SW480 (cell line): ENCODE measurements around the gene PRKCZ.
"Not testable (repeated sequence)": the region's sequence is repeated elsewhere in the genome, so short reads cannot be mapped to it uniquely, and the experiment has no call there.

Source experiments
- DNase-seq: peaks from one replicate; pipeline ENCODE4 v3.0.0-alpha.2; 2016; ENCODE audit warnings: low spot score

PRKCZ gene

GRCh38 chr1:2119886-2120285 lies 69.7 kb downstream of the PRKCZ start:
- no peak for DNase-seq

- no peak for DNase-seq
These were observed 71.0 kb downstream of the PRKCZ start for GRCh38 chr1:2121101-2121691.

DNA sequence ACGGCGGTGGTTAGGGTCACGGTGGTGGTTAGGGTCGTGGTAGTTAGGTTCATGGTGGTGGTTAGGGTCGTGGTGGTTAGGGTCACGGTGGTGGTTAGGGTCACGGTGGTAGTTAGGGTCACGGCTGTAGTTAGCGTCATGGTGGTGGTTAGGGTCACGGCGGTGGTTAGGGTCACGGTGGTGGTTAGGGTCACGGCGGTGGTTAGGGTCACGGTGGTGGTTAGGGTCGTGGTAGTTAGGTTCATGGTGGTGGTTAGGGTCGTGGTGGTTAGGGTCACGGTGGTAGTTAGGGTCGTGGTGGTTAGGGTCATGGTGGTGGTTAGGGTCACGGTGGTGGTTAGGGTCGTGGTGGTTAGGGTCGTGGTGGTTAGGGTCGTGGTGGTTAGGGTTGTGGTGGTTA lies 71.6 kb downstream of the PRKCZ start:
- not testable (repeated sequence) for DNase-seq

DNA sequence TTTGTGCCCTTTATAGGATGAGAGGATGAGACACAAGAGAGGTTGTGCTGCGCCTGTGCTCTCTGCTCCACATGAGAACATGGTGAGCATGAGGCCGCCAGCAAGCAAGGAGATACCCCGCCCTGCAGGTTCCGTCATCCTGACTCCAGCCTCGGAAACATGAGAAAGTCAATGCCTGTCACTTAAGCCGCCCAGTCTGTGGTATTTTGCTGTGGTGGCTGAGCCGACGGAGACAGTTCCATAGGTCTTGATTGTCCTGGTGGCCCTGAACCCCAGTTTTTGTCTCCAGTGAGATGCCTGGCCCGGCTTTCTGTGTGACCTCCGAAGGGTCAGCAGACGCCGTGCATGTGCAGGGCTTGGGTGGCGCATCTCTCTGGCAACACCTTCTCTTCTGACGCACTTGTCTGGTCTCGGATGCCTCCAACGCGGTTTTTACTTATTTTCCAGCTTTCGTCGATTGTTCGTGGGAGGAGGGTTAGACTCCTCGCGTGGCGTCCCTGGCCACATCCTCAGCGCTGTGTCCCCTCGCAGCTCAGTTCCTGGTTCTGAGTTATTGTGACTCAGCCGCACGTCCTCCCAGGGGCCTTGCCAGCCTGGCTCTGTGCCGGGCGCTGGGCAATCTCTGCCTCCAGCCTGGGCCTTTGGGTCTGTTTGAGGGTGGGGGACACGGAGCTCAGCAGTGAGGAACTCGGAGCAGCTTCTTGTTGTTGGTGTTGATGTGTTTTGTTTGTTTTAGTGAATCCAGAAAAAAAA lies 74.4 kb downstream of the PRKCZ start:
- DNase-seq, result no peak

GRCh38 chr1:2125350-2126211 lies 75.4 kb downstream of the PRKCZ start:
- DNase-seq, result no peak

GRCh38 chr1:2126331-2127186 lies 76.3 kb downstream of the PRKCZ start:
- no peak for DNase-seq

- DNase-seq, result no peak
These were observed 77.3 kb downstream of the PRKCZ start for GRCh38 chr1:2127187-2128145.

DNA sequence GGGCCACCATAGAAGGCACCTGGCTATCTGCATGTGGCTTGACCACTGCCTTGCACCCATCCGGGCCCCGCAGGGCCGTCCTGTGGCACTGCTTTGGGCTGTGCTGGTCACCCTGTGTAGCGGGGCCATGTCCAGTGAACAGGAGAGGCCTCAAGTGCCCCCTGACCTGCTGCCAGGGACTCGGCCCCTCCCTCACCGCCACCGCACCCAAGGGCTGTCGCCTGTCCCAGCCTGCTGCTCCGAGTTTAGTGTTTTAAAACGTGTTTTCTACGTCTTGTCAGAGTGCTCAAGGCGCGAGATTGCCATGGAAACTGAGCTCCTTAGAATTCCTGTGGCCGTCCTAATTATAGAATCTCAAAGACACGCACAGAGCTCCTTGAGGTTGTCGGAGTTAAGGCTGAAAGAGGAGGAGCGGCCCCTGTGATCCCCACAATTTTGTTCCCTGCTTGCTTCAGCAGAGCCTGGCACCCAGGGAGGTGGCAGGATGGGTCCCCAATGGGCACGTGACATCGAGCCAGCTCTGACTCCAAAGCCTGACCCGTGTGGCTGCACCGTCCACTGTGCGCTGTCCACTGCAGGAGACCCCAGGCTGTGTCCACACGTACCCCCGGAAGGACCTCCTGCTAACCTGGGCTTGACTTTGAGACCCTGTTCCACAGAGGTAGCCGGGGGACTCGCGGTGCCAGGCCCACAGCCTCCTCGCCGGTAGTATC lies 78.1 kb downstream of the PRKCZ start:
- DNase-seq, result no peak

DNA sequence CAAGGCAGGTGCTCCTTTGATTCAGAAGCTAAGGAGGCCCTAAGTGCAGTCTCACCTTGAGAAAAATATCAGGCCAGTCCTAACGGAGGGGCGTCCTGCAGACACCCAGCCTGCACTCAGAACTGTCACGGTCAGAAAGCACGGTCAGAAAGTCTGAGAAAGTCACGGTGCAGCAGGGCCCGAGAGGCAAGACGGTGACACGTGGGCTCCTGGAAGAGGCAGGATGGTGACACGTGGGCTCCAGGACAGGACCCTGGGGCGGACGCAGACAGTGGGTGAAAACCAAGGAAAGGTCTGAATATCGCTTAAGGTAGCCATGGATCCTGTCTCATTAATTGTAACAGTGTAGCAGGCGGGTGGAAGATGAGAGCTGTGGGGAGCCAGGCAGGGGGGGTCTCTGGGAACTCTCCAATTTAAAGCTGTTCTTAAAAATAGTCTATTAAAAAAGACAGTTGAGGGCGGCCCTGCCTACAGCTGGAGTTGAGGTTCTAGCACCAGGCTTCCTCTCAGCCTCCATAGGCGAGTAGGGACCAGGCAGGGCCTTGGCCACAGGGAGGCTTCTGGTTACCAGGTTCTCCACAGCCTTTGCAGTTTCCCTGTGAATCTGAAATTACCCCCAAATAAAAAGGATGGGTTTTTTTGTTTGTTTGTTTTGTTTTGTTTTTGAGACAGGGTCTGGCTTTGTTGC lies 79.2 kb downstream of the PRKCZ start:
- no peak for DNase-seq

GRCh38 chr1:2130156-2130555 lies 79.9 kb downstream of the PRKCZ start:
- no peak for DNase-seq

DNA sequence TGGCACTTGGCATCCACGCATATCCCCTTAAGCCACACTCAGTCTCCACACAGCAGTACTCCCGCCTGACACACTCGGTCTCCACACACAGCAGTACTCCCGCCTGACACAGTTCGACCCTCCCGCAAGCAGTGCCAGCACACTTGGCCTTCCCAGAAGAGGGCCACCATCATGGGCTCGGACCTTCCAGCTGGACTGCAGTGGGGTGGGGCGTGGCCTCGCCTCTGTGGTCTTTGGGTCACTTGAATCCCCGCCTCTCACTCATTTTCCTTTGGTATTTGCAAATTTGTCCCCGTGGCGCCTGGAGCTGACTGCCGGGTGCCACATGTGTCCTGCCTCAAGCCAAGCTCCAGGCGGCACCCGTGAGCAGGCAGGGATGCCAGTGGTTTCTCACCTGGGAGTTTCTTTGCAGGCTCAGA lies 80.7 kb downstream of the PRKCZ start:
- peak; percentile 51 for DNase-seq

GRCh38 chr1:2132222-2133038 lies 82.2 kb downstream of the PRKCZ start:
- DNase-seq, result no peak

GRCh38 chr1:2133039-2133878 lies 83.0 kb downstream of the PRKCZ start:
- peak; percentile 91 for DNase-seq

- no peak for DNase-seq
These were observed 83.6 kb downstream of the PRKCZ start for GRCh38 chr1:2133879-2134215.

DNA sequence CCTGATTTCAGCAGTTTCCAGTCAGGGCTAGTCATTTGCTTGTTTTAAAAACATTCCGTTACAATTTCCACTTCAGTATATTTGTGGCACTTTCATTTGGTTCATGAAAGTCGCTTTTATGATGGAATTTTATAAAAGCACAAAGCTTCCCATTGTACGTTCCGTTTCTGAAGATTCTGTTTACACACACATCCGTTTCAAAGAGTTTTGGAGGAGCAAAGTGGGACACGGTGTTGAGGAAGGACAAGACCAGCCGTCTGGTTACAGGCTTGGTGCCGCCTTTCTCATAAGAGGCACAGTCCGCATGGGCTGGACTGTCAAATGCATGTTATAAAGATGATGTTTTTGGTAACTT lies 84.0 kb downstream of the PRKCZ start:
- DNase-seq, result no peak

- peak; percentile 29 for DNase-seq
These were observed 84.6 kb downstream of the PRKCZ start for GRCh38 chr1:2134621-2135307.

DNA sequence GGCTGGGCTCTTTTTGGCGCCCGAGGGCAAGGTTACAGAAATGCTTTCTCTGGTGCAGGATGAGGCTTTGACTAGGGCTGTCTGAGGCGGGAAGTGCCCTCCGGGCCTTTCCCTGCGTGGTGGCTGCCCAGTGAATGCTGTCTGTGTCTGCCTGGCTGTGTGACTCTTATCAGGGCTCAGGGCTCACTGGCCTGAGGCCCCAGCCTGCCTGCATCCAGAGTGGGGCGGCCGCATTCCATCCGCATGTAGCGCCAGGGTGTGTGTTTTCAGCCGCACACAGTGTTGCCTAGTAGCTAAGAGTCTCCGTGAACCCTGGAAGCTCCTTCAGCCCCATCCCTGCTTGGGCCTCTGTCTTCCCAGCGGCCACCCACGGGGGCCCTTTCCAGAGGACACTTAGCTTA lies 85.2 kb downstream of the PRKCZ start:
- DNase-seq, result peak; percentile 54
